ENCODE results near the gene LRMDA. TPM values are rescaled to one million over a fixed set of nuclear protein-coding genes. Genes with fewer than 3 reads are reported as not detected.

The LRMDA gene
- total and polyA plus RNA-seq, 2 of the 13 experiments (the other 11 are each of a cell fraction or from before 2014, with no cell fraction given), result 13.4 to 22.0 TPM

- ATAC-seq, result no peak
- BruUV-seq (replicated peaks), result no TSS peak
- Histone ChIP-seq H3K36me3 (replicated peaks in 1 of 2; ENCODE audit: control insufficient read depth in 1 of 2, insufficient read depth in 2 of 2, low read length in 2 of 2) (no peaks in the 10 kb centered on the region), H3K4me3 (replicated peaks in 1 of 3; ENCODE audit: insufficient read depth in 1 of 3, low read depth in 2 of 3, low read length in 3 of 3) (no peak overlapping the region), H2AFZ (ENCODE audit: low read length) (no peak overlapping the region), H3K4me1 (ENCODE audit: insufficient read depth, low read length) (no peaks in the 10 kb centered on the region), H3K27ac (ENCODE audit: extremely low read length, insufficient read depth, low read length) (no peak overlapping the region), H3K27me3 (ENCODE audit: control insufficient read depth in 1 of 2, insufficient read depth in 2 of 2, low read length in 2 of 2) (no peaks in the 10 kb centered on the region), H3K4me2 (ENCODE audit: low read depth, low read length) (no peak overlapping the region), H3K9me3 (ENCODE audit: low read length) (no peaks in the 10 kb centered on the region), H3K79me2 (ENCODE audit: insufficient read depth, low read length) (no peaks in the 10 kb centered on the region), H3K9ac (ENCODE audit: insufficient read depth, low read depth, low read length) (no peak overlapping the region), H4K20me1 (ENCODE audit: insufficient read depth, low read length) (no peaks in the 10 kb centered on the region)
- no peak for FAIRE-seq
- intact Hi-C loops (cut with micrococcal nuclease; ENCODE audit: unreplicated experiment), result no loop called here
- DNase-seq (ENCODE audit: low spot score), result no peak
- in situ Hi-C loops (cut with HindIII; ENCODE audit: extremely low pct_ligation_motif_present, low pct_unique_long_range_greater_than_20kb), result no loop called here
- TF ChIP-seq ZNF678 (CRISPR knock-in tag; IDR thresholded peaks at IDR 0.05) (no peak), SMAD3 (CRISPR knock-in tag; IDR thresholded peaks at IDR 0.05) (no peak), SRSF1 (optimal IDR thresholded peaks at IDR 0.05; ENCODE audit: low read depth, low read length) (no peak), E2F2 (CRISPR knock-in tag; IDR thresholded peaks at IDR 0.05; ENCODE audit: borderline replicate concordance) (no peak), ZFP1 (CRISPR knock-in tag; IDR thresholded peaks at IDR 0.05) (no peak), E2F5 (CRISPR knock-in tag; conservative IDR thresholded peaks at IDR 0.05) (no peak), ZNF225 (CRISPR knock-in tag; IDR thresholded peaks at IDR 0.05) (no peak), ZNF674 (CRISPR knock-in tag; IDR thresholded peaks at IDR 0.05; ENCODE audit: low read depth) (no peak), ZMAT5 (CRISPR knock-in tag; IDR thresholded peaks at IDR 0.05; ENCODE audit: borderline replicate concordance, low read depth) (no peak), POLR2G (IDR thresholded peaks at IDR 0.05; ENCODE audit: low read depth, low read length) (no peak)
- ChIA-PET POLR2A (no interaction called here), CTCF (ENCODE audit: low intra/inter-chr PET ratio, low total read pairs) (no interaction called here)
- 90% methylated on average over 4 of the region's 4 CpGs for WGBS (ENCODE audit: low lambda C conversion rate)
Measured at GRCh38 chr10:76403912-76404311, 972.5 kb downstream of the LRMDA start.

Measured in HepG2 (cell line).